ENCODE data around the gene FYN. TPM values are rescaled to one million over a fixed set of nuclear protein-coding genes. Genes with fewer than 3 reads are reported as not detected.
"Not testable (repeated sequence)": the region's sequence is repeated elsewhere in the genome, so short reads cannot be mapped to it uniquely, and the experiment has no call there.

The FYN gene
- total RNA-seq, 1 donor from 2014 or later, result 319 TPM

GRCh38 chr6:111653434-111653833 is 219.8 kb downstream of the FYN start:
- DNase-seq (ENCODE audit: low spot score in 2 of 2), result no peak
- FAIRE-seq, result no peak

- FAIRE-seq, result no peak
- DNase-seq (ENCODE audit: low spot score in 2 of 2), result no peak
Observed at GRCh38 chr6:111652156-111652555, 221.1 kb downstream of the FYN start.

- FAIRE-seq (no peak), DNase-seq (ENCODE audit: low spot score in 2 of 2) (no peak)
Observed at GRCh38 chr6:111651185-111652034, 221.8 kb downstream of the FYN start.

GRCh38 chr6:111650049-111650448 is 223.2 kb downstream of the FYN start:
- FAIRE-seq (no peak), DNase-seq (ENCODE audit: low spot score in 2 of 2) (no peak)

- FAIRE-seq (no peak), DNase-seq (ENCODE audit: low spot score in 2 of 2) (no peak)
Observed at GRCh38 chr6:111648100-111648499, 225.2 kb downstream of the FYN start.

- FAIRE-seq (no peak), DNase-seq (ENCODE audit: low spot score in 2 of 2) (no peak)
Observed at GRCh38 chr6:111646942-111647341, 226.3 kb downstream of the FYN start.

GRCh38 chr6:111646034-111646433 is 227.2 kb downstream of the FYN start:
- FAIRE-seq (no peak), DNase-seq (ENCODE audit: low spot score in 2 of 2) (no peak)

- DNase-seq (ENCODE audit: low spot score in 2 of 2), result no peak
- FAIRE-seq, result no peak
Observed at GRCh38 chr6:111644893-111645430, 228.3 kb downstream of the FYN start.

- no peak for FAIRE-seq
- peak in 1 of 2 donors; percentile 49 for DNase-seq (ENCODE audit: low spot score in 2 of 2)
Observed at GRCh38 chr6:111642463-111643158, 230.6 kb downstream of the FYN start.

- no peak for DNase-seq (ENCODE audit: low spot score in 2 of 2)
- FAIRE-seq, result no peak
Observed at GRCh38 chr6:111639266-111639665, 234.0 kb downstream of the FYN start.

GRCh38 chr6:111634981-111635380 is 238.3 kb downstream of the FYN start:
- not testable (repeated sequence) for DNase-seq (ENCODE audit: low spot score in 2 of 2); FAIRE-seq

- DNase-seq (ENCODE audit: low spot score in 2 of 2), result no peak
- FAIRE-seq, result no peak
Observed at GRCh38 chr6:111633822-111634221, 239.4 kb downstream of the FYN start.

- no peak for DNase-seq (ENCODE audit: low spot score in 2 of 2)
- no peak for FAIRE-seq
Observed at GRCh38 chr6:111632468-111633247, 240.6 kb downstream of the FYN start.

- DNase-seq (ENCODE audit: low spot score in 2 of 2) (no peak), FAIRE-seq (no peak)
Observed at GRCh38 chr6:111631903-111632460, 241.3 kb downstream of the FYN start.

- DNase-seq (ENCODE audit: low spot score in 2 of 2), result no peak
- no peak for FAIRE-seq
Observed at GRCh38 chr6:111631018-111631417, 242.2 kb downstream of the FYN start.

GRCh38 chr6:111628142-111628850 is 245.0 kb downstream of the FYN start:
- DNase-seq (ENCODE audit: low spot score in 2 of 2) (no peak), FAIRE-seq (no peak)

- DNase-seq (ENCODE audit: low spot score in 2 of 2), result no peak
- no peak for FAIRE-seq
Observed at GRCh38 chr6:111626441-111626840, 246.8 kb downstream of the FYN start.

- FAIRE-seq, result no peak
- DNase-seq (ENCODE audit: low spot score in 2 of 2), result peak; percentile 27 to 40
Observed at GRCh38 chr6:111625461-111626391, 247.5 kb downstream of the FYN start.

- no peak for DNase-seq (ENCODE audit: low spot score in 2 of 2)
- FAIRE-seq, result no peak
Observed at GRCh38 chr6:111625099-111625416, 248.2 kb downstream of the FYN start.
